ENCODE data around the gene MKI67. TPM values are rescaled to one million over a fixed set of nuclear protein-coding genes. Genes with fewer than 3 reads are reported as not detected.
A peak's percentile ranks its signal among the peaks of the same experiment; 100 is the strongest.
"Not testable (repeated sequence)": the region's sequence is repeated elsewhere in the genome, so short reads cannot be mapped to it uniquely, and the experiment has no call there.

The MKI67 gene
- total RNA-seq = 6.3 TPM

GRCh38 chr10:128125944-128126764, at the start of gene MKI67:
Gene MKI67 (minus strand): TSS chr10:128126423. CDS start chr10:128125667, 756 bp downstream.
- Histone ChIP-seq H3K27ac (ENCODE audit: low read depth, low read length) (no peak within 1 kb of the TSS), H3K9me3 (ENCODE audit: control insufficient read depth in 3 of 3, low read length in 3 of 3) (no peaks in the 10 kb centered on the region), H3K36me3 (ENCODE audit: control insufficient read depth in 3 of 3, insufficient read depth in 3 of 3, low read length in 3 of 3) (no peaks in the 10 kb centered on the region), H3K9ac (ENCODE audit: low read depth in 1 of 3, low read length in 3 of 3) (no peak within 1 kb of the TSS), H3K4me1 (ENCODE audit: control insufficient read depth in 3 of 3, insufficient read depth in 3 of 3, low read length in 3 of 3) (peaks cover 13 to 17% (median 13%) of the 10 kb centered on the region in 3 donors), H3K27me3 (ENCODE audit: control insufficient read depth in 3 of 3, insufficient read depth in 3 of 3, low read length in 3 of 3) (peaks cover 17 to 33% (median 22%) of the 10 kb centered on the region in 3 donors), H3K4me3 (ENCODE audit: low read length in 3 of 3) (peak within 1 kb of the TSS; percentile 56 to 69 (median 58))

GRCh38 chr10:128174581-128175559, 48.6 kb upstream of the MKI67 start:
- peaks cover 0 to 10% (median 3%) of the 10 kb centered on the region in 3 donors for H3K27me3 ChIP-seq (ENCODE audit: control insufficient read depth in 3 of 3, insufficient read depth in 3 of 3, low read length in 3 of 3)
- H3K27ac ChIP-seq (ENCODE audit: low read depth, low read length) = no peak overlapping the region
- H3K9me3 ChIP-seq (ENCODE audit: control insufficient read depth in 3 of 3, low read length in 3 of 3) = no peaks in the 10 kb centered on the region
- no peak overlapping the region for H3K4me3 ChIP-seq (ENCODE audit: low read length in 3 of 3)
- no peaks in the 10 kb centered on the region for H3K4me1 ChIP-seq (ENCODE audit: control insufficient read depth in 3 of 3, insufficient read depth in 3 of 3, low read length in 3 of 3)
- no peak overlapping the region for H3K9ac ChIP-seq (ENCODE audit: low read depth in 1 of 3, low read length in 3 of 3)
- no peaks in the 10 kb centered on the region for H3K36me3 ChIP-seq (ENCODE audit: control insufficient read depth in 3 of 3, insufficient read depth in 3 of 3, low read length in 3 of 3)

- Histone ChIP-seq H3K4me3 (ENCODE audit: low read length in 3 of 3) (no peak overlapping the region), H3K27me3 (ENCODE audit: control insufficient read depth in 3 of 3, insufficient read depth in 3 of 3, low read length in 3 of 3) (peaks cover 6 to 12% (median 12%) of the 10 kb centered on the region in 3 donors), H3K9me3 (ENCODE audit: control insufficient read depth in 3 of 3, low read length in 3 of 3) (peaks cover 0 to 2% (median 0%) of the 10 kb centered on the region in 3 donors), H3K27ac (ENCODE audit: low read depth, low read length) (no peak overlapping the region), H3K9ac (ENCODE audit: low read depth in 1 of 3, low read length in 3 of 3) (no peak overlapping the region), H3K4me1 (ENCODE audit: control insufficient read depth in 3 of 3, insufficient read depth in 3 of 3, low read length in 3 of 3) (no peaks in the 10 kb centered on the region), H3K36me3 (ENCODE audit: control insufficient read depth in 3 of 3, insufficient read depth in 3 of 3, low read length in 3 of 3) (no peaks in the 10 kb centered on the region)
Observed at GRCh38 chr10:128173386-128173785, 47.2 kb upstream of the MKI67 start.

- Histone ChIP-seq H3K36me3 (ENCODE audit: control insufficient read depth in 3 of 3, insufficient read depth in 3 of 3, low read length in 3 of 3) (no peaks in the 10 kb centered on the region), H3K4me3 (ENCODE audit: low read length in 3 of 3) (no peak overlapping the region), H3K9me3 (ENCODE audit: control insufficient read depth in 3 of 3, low read length in 3 of 3) (peaks cover 0 to 2% (median 0%) of the 10 kb centered on the region in 3 donors), H3K27me3 (ENCODE audit: control insufficient read depth in 3 of 3, insufficient read depth in 3 of 3, low read length in 3 of 3) (peaks cover 6 to 12% (median 11%) of the 10 kb centered on the region in 3 donors), H3K27ac (ENCODE audit: low read depth, low read length) (no peak overlapping the region), H3K9ac (ENCODE audit: low read depth in 1 of 3, low read length in 3 of 3) (no peak overlapping the region), H3K4me1 (ENCODE audit: control insufficient read depth in 3 of 3, insufficient read depth in 3 of 3, low read length in 3 of 3) (no peaks in the 10 kb centered on the region)
Observed at GRCh38 chr10:128172756-128173155, 46.5 kb upstream of the MKI67 start.

GRCh38 chr10:128169811-128170379, 43.7 kb upstream of the MKI67 start:
- peaks cover 0 to 2% (median 0%) of the 10 kb centered on the region in 3 donors for H3K9me3 ChIP-seq (ENCODE audit: control insufficient read depth in 3 of 3, low read length in 3 of 3)
- no peak overlapping the region for H3K9ac ChIP-seq (ENCODE audit: low read depth in 1 of 3, low read length in 3 of 3)
- no peaks in the 10 kb centered on the region for H3K36me3 ChIP-seq (ENCODE audit: control insufficient read depth in 3 of 3, insufficient read depth in 3 of 3, low read length in 3 of 3)
- H3K27ac ChIP-seq (ENCODE audit: low read depth, low read length) = no peak overlapping the region
- H3K4me1 ChIP-seq (ENCODE audit: control insufficient read depth in 3 of 3, insufficient read depth in 3 of 3, low read length in 3 of 3) = no peaks in the 10 kb centered on the region
- H3K4me3 ChIP-seq (ENCODE audit: low read length in 3 of 3) = no peak overlapping the region
- H3K27me3 ChIP-seq (ENCODE audit: control insufficient read depth in 3 of 3, insufficient read depth in 3 of 3, low read length in 3 of 3) = peaks cover 6 to 12% (median 12%) of the 10 kb centered on the region in 3 donors

GRCh38 chr10:128167926-128168520, 41.8 kb upstream of the MKI67 start:
- no peak overlapping the region for H3K27ac ChIP-seq (ENCODE audit: low read depth, low read length)
- peaks cover 6 to 12% (median 12%) of the 10 kb centered on the region in 3 donors for H3K27me3 ChIP-seq (ENCODE audit: control insufficient read depth in 3 of 3, insufficient read depth in 3 of 3, low read length in 3 of 3)
- no peaks in the 10 kb centered on the region for H3K4me1 ChIP-seq (ENCODE audit: control insufficient read depth in 3 of 3, insufficient read depth in 3 of 3, low read length in 3 of 3)
- no peak overlapping the region for H3K9ac ChIP-seq (ENCODE audit: low read depth in 1 of 3, low read length in 3 of 3)
- H3K4me3 ChIP-seq (ENCODE audit: low read length in 3 of 3) = no peak overlapping the region
- peaks cover 0 to 2% (median 0%) of the 10 kb centered on the region in 3 donors for H3K9me3 ChIP-seq (ENCODE audit: control insufficient read depth in 3 of 3, low read length in 3 of 3)
- no peaks in the 10 kb centered on the region for H3K36me3 ChIP-seq (ENCODE audit: control insufficient read depth in 3 of 3, insufficient read depth in 3 of 3, low read length in 3 of 3)

GRCh38 chr10:128167123-128167522, 40.9 kb upstream of the MKI67 start:
- not testable (repeated sequence) for H3K9me3 ChIP-seq (ENCODE audit: control insufficient read depth in 3 of 3, low read length in 3 of 3)
- peaks cover 3 to 12% (median 9%) of the 10 kb centered on the region in 3 donors for H3K27me3 ChIP-seq (ENCODE audit: control insufficient read depth in 3 of 3, insufficient read depth in 3 of 3, low read length in 3 of 3)

GRCh38 chr10:128166151-128166550, 39.9 kb upstream of the MKI67 start:
- Histone ChIP-seq H3K27ac (ENCODE audit: low read depth, low read length) (no peak overlapping the region), H3K9me3 (ENCODE audit: control insufficient read depth in 3 of 3, low read length in 3 of 3) (peaks cover 0 to 2% (median 0%) of the 10 kb centered on the region in 3 donors), H3K36me3 (ENCODE audit: control insufficient read depth in 3 of 3, insufficient read depth in 3 of 3, low read length in 3 of 3) (no peaks in the 10 kb centered on the region), H3K4me3 (ENCODE audit: low read length in 3 of 3) (no peak overlapping the region), H3K9ac (ENCODE audit: low read depth in 1 of 3, low read length in 3 of 3) (no peak overlapping the region), H3K27me3 (ENCODE audit: control insufficient read depth in 3 of 3, insufficient read depth in 3 of 3, low read length in 3 of 3) (peaks cover 6 to 12% (median 11%) of the 10 kb centered on the region in 3 donors), H3K4me1 (ENCODE audit: control insufficient read depth in 3 of 3, insufficient read depth in 3 of 3, low read length in 3 of 3) (no peaks in the 10 kb centered on the region)

More at GRCh38 chr10:128167123-128167522, 40.9 kb upstream of the MKI67 start:
- H3K36me3 ChIP-seq (ENCODE audit: control insufficient read depth in 3 of 3, insufficient read depth in 3 of 3, low read length in 3 of 3); H3K4me1 ChIP-seq (ENCODE audit: control insufficient read depth in 3 of 3, insufficient read depth in 3 of 3, low read length in 3 of 3); H3K9ac ChIP-seq (ENCODE audit: low read depth in 1 of 3, low read length in 3 of 3); H3K27ac ChIP-seq (ENCODE audit: low read depth, low read length); H3K4me3 ChIP-seq (ENCODE audit: low read length in 3 of 3): not testable (repeated sequence)

- Histone ChIP-seq H3K9me3 (ENCODE audit: control insufficient read depth in 3 of 3, low read length in 3 of 3) (peaks cover 0 to 2% (median 0%) of the 10 kb centered on the region in 3 donors), H3K27me3 (ENCODE audit: control insufficient read depth in 3 of 3, insufficient read depth in 3 of 3, low read length in 3 of 3) (peaks cover 6 to 14% (median 12%) of the 10 kb centered on the region in 3 donors), H3K27ac (ENCODE audit: low read depth, low read length) (no peak overlapping the region), H3K4me3 (ENCODE audit: low read length in 3 of 3) (no peak overlapping the region), H3K4me1 (ENCODE audit: control insufficient read depth in 3 of 3, insufficient read depth in 3 of 3, low read length in 3 of 3) (no peaks in the 10 kb centered on the region), H3K36me3 (ENCODE audit: control insufficient read depth in 3 of 3, insufficient read depth in 3 of 3, low read length in 3 of 3) (no peaks in the 10 kb centered on the region), H3K9ac (ENCODE audit: low read depth in 1 of 3, low read length in 3 of 3) (no peak overlapping the region)
Observed at GRCh38 chr10:128165536-128165935, 39.3 kb upstream of the MKI67 start.
